GM12875 (cell line): ENCODE data around the gene PMPCA.

ENCODE experiments used
- H3K4me3 ChIP-seq: one replicate; pipeline ENCODE4 v1.5.1; 2011; ENCODE audit warnings: low read depth, low read length, control low read depth
- TF ChIP-seq, protein P1 (sequence below): IDR thresholded peaks from 2 replicates; pipeline ENCODE4 v1.5.1; 2011; ENCODE audit warnings: low read depth, mild to moderate bottlenecking, control low read depth, inconsistent platforms, low read length, moderate library complexity, borderline replicate concordance; ENCODE audit not compliant: insufficient read depth

Gene PMPCA

DNA sequence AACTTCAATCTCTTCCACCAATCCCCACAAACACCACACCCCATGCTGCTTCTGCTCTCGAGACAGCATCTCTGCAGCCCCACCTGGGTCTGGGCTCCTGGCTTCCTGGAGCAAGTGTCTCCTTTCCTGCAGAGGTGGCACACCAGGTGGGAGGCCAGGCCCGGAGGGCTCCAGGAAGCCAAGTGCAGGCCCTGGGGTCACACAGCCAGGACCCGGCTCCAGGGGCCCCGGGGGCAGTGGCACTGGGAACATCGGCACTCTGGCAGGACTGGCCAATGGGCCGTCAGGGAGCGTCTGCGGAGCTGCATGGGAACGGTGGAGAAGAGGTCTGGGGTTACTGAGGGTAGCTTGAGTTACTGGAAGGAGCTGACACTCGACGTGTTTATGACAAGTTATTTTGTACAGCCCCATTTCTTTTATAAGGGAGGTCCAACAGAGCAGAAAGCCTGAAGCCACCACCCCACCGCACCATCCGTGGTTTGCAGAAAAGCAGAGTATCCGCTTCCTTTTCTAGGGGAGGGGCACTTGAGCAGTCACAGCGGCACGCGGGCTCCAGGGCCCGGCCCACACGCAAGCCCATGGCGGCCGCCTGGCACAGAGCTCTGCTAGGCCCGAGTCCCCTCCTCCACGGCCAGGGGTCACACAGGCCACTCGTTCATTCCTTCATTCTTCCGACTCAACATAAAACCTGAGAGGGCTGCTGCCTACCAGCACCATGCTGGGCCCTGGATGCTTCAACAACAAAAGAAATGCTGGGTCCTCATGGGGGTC, 43.8 kb downstream of the PMPCA start:
- H3K4me3 ChIP-seq, result no peak overlapping the region
- TF ChIP-seq, protein P1, sequence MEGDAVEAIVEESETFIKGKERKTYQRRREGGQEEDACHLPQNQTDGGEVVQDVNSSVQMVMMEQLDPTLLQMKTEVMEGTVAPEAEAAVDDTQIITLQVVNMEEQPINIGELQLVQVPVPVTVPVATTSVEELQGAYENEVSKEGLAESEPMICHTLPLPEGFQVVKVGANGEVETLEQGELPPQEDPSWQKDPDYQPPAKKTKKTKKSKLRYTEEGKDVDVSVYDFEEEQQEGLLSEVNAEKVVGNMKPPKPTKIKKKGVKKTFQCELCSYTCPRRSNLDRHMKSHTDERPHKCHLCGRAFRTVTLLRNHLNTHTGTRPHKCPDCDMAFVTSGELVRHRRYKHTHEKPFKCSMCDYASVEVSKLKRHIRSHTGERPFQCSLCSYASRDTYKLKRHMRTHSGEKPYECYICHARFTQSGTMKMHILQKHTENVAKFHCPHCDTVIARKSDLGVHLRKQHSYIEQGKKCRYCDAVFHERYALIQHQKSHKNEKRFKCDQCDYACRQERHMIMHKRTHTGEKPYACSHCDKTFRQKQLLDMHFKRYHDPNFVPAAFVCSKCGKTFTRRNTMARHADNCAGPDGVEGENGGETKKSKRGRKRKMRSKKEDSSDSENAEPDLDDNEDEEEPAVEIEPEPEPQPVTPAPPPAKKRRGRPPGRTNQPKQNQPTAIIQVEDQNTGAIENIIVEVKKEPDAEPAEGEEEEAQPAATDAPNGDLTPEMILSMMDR, result no peak

DNA sequence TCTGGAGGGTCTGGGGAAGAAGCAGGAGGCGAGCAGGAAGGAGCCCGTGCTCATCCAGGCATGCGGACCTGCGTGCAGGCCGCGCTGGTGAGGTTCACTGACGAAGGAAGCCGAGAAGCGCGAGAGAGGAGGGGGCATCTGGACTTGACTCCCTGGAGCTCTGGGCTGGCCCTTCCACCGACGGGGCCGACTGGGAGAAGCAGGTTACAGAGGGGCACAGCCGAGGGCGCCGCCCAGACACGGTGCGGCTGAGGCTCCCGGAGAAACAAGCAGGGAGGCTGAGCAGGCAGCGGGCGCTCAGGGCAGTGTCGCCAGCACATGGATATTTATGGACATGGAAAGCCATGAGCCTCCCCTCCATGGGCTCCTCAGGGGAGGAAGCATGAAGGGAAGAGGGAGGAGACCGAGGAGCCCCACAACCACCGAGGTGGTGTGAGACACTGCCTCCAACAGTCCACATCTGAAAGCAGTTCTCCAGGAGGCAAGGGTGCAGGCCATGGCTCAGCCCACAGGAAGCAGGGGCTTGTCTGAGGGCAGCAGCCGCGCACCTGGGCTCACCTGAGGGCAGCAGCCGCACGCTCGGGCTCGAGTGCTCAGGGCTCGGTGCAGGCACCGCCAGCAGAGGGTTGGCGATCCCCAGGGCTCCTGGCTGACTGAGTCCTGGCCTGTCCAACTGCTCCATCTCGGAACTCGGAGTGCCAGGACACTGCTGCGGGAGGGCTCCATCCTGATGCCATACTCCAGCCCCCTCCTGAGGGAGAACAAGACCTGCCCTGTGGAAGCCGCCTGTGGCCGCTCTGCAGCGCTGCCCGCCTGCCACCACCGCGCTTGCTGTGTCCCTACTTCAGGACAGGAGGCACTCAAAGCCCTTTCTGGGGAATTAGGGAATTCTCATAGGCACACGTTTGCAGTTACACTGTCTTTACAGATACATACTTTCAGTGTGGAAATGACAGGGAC, 44.9 kb downstream of the PMPCA start:
- TF ChIP-seq, protein P1, result no peak

DNA sequence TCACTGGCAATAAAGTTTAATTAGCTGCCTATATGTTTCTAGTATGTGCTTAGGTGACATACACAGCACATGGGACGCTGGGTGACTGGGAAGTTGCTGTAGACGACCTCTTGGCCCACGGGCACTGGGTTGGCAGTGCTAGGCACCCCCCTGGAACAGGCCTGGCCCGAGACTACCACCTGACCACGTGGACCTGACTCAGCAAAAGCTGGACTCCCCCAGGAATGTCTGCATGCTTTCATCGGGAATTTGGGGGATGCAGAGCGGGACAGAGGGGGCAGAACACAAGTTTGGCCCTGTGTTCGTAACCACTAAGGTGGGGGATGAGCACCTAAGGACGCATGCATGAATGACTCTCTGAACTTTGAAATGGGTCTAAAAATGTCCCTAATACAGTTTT, 45.8 kb downstream of the PMPCA start:
- no peak overlapping the region for H3K4me3 ChIP-seq
- TF ChIP-seq, protein P1, result no peak

More for the DNA sequence above, 44.9 kb downstream of the PMPCA start:
- no peak overlapping the region for H3K4me3 ChIP-seq

DNA sequence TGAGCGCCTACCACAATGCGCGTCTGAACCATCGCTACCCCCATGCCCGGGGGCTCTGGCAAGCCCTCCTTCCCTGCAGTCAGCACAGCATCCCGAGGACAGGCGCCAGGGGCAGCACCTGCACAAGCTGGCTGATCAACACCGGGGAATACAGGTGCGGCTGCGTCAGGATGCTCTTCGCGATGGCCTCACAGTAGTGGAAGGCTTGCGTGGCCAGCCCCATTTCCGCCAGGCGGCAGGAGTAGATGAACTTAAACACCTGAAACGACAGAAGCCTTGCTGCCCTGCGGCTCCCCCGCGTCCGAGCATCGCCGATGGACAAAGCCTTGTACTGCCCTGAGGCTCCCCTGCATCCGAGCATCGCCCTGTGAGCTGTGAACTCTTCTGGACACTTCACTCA, 46.9 kb downstream of the PMPCA start:
- TF ChIP-seq, protein P1, result no peak
- no peak overlapping the region for H3K4me3 ChIP-seq

DNA sequence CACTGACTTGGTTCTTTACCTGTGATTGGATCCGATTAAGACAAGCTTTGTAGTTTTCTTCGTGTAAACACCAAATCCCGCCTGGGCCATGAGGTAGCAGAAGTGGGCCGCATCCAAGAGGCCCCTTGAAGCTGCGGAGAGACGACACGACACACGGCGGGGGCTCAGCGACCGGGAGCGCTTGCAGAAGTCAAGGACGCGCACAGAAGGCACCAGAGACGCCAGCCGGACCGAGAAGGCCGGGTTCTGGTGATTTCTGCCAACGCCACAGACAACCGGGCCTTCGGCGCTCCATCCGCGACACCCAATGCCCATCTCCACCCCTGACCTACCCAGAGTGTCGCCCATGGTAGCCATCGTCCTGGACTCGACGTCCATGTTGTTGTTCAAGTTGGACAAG, 49.0 kb downstream of the PMPCA start:
- TF ChIP-seq, protein P1, result no peak
- H3K4me3 ChIP-seq, result no peak overlapping the region

DNA sequence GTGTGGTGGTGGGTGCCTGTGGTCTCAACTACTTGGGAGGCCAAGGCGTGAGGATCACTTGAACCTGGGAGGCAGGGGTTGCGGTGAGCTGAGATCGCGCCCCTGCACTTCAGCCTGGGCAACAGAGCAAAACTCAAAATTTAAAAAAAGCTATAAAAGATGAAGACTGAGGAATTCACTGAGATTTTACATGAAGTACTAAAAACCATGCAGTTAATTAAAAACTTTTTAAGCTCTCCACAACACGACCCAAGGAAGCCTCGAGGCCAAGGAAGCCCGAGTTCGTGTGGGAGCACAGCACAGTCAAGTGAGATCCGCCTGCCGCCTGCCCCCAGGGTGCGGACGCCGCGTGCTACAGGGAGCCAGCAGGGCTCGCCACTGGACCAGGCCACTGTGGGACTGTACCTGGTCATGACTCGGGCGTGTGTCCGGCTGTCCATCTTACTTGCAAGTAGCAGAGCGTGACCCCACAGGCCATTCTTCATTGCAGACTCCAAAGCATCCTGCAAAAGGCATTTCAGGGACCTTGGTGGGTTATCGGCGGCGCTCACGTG, 50.4 kb downstream of the PMPCA start:
- TF ChIP-seq, protein P1, result no peak
- H3K4me3 ChIP-seq, result no peak overlapping the region
